ENCODE measurements around the gene TNFRSF13B. TPM values are rescaled to one million over a fixed set of nuclear protein-coding genes. Genes with fewer than 3 reads are reported as not detected.

The TNFRSF13B gene
- not detected for total RNA-seq
- polyA plus RNA-seq (ENCODE audit: insufficient read length in 2 of 2) = not detected
- long read RNA-seq, donor 1 = 0 reads
- long read RNA-seq, donor 2 = 0 reads
- long read RNA-seq, donor 3 = 0 reads
- long read RNA-seq, donor 4 = 0 reads

GRCh38 chr17:16971458-16972338, at the start of gene TNFRSF13B:
Gene TNFRSF13B, minus strand, starts transcription at chr17:16972118. Its CDS starts 43 bp downstream, at chr17:16972075.
- Histone ChIP-seq H3K4me1 (ENCODE audit: control insufficient read depth, insufficient read depth, low read length) (peaks cover 2% of the 10 kb centered on the region), H3K27me3 (ENCODE audit: control insufficient read depth, insufficient read depth, low read length) (no peaks in the 10 kb centered on the region), H3K9me3 (ENCODE audit: control insufficient read depth, insufficient read depth, low read length) (no peaks in the 10 kb centered on the region), H3K27ac (ENCODE audit: low read depth, low read length) (no peak within 1 kb of the TSS), H3K4me3 (ENCODE audit: low read depth, low read length) (no peak within 1 kb of the TSS), H3K36me3 (ENCODE audit: control insufficient read depth, insufficient read depth, low read length) (no peaks in the 10 kb centered on the region)
- no peak for DNase-seq (ENCODE audit: low read depth in 4 of 6, low spot score in 6 of 6)
- 81% methylated on average over 7 of the region's 17 CpGs for WGBS (ENCODE audit: insufficient coverage)

- 41% methylated on average over 12 of the region's 15 CpGs for WGBS (ENCODE audit: insufficient coverage)
- peak overlapping the region; percentile 52 for H3K27ac ChIP-seq (ENCODE audit: low read depth, low read length)
- DNase-seq (ENCODE audit: low read depth in 4 of 6, low spot score in 6 of 6) = peak in 1 of 6 donors; percentile 51
- H3K4me1 ChIP-seq (ENCODE audit: control insufficient read depth, insufficient read depth, low read length) = peaks cover 35% of the 10 kb centered on the region
- H3K36me3 ChIP-seq (ENCODE audit: control insufficient read depth, insufficient read depth, low read length) = no peaks in the 10 kb centered on the region
- no peaks in the 10 kb centered on the region for H3K27me3 ChIP-seq (ENCODE audit: control insufficient read depth, insufficient read depth, low read length)
- no peak overlapping the region for H3K4me3 ChIP-seq (ENCODE audit: low read depth, low read length)
- no peaks in the 10 kb centered on the region for H3K9me3 ChIP-seq (ENCODE audit: control insufficient read depth, insufficient read depth, low read length)
Measured at GRCh38 chr17:17021194-17021863, 49.4 kb upstream of the TNFRSF13B start.

DNA sequence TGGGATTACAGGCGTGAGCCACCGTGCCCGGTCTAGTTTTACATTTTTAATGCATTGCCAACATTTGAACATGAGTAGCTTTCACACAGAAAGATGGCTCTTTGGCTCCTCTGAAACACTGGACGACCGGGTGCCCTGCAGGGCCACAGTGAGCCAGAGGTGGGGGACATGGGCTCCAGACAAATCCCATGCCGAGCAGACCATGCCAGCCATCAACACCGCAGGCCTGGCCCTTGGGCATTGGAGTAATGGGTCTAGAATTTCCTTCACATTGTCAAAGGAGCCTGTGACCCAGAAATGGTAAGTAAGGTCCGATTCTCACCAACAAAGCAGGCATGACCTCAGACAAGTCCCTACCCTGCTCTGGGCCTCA, 48.9 kb upstream of the TNFRSF13B start:
- peaks cover 33% of the 10 kb centered on the region for H3K4me1 ChIP-seq (ENCODE audit: control insufficient read depth, insufficient read depth, low read length)
- H3K27me3 ChIP-seq (ENCODE audit: control insufficient read depth, insufficient read depth, low read length) = no peaks in the 10 kb centered on the region
- H3K27ac ChIP-seq (ENCODE audit: low read depth, low read length) = peak overlapping the region; percentile 52
- DNase-seq (ENCODE audit: low read depth in 4 of 6, low spot score in 6 of 6) = no peak
- no peaks in the 10 kb centered on the region for H3K9me3 ChIP-seq (ENCODE audit: control insufficient read depth, insufficient read depth, low read length)
- H3K4me3 ChIP-seq (ENCODE audit: low read depth, low read length) = no peak overlapping the region
- 86% methylated on average over 6 of the region's 8 CpGs for WGBS (ENCODE audit: insufficient coverage)
- no peaks in the 10 kb centered on the region for H3K36me3 ChIP-seq (ENCODE audit: control insufficient read depth, insufficient read depth, low read length)

DNA sequence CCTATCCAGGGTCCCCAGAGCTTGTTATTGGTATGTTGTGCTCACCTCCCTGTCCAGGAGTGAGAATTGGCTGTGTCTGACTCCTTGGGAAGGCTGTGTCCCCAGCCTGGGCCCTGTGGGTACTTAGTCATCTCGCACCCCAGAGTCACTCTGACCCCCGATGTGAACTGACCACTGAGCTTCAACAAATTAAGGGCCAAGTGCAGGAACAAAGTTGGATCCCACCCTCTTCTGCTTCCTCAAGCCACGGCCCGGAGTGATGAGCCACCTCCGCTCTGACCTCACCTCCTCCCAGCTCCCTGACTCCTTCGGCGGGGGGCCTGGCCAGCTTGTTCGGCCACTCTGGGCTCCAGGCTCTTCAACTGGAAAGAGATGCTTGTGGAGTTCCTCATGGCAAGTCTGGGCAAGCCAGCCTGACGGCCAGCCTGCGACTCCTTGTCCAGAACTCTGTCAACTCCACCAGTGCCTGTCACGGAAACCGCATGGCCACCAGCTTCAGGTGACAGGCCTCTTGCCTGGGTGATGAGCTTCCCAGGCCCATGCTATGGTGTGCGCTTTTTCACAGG, 48.1 kb upstream of the TNFRSF13B start:
- no peak for DNase-seq (ENCODE audit: low read depth in 4 of 6, low spot score in 6 of 6)
- WGBS (ENCODE audit: insufficient coverage) = 93% methylated on average over 13 of the region's 13 CpGs
- Histone ChIP-seq H3K36me3 (ENCODE audit: control insufficient read depth, insufficient read depth, low read length) (no peaks in the 10 kb centered on the region), H3K9me3 (ENCODE audit: control insufficient read depth, insufficient read depth, low read length) (no peaks in the 10 kb centered on the region), H3K4me1 (ENCODE audit: control insufficient read depth, insufficient read depth, low read length) (peaks cover 25% of the 10 kb centered on the region), H3K27me3 (ENCODE audit: control insufficient read depth, insufficient read depth, low read length) (no peaks in the 10 kb centered on the region), H3K4me3 (ENCODE audit: low read depth, low read length) (no peak overlapping the region), H3K27ac (ENCODE audit: low read depth, low read length) (no peak overlapping the region)

GRCh38 chr17:17019430-17019762, 47.5 kb upstream of the TNFRSF13B start:
- H3K4me3 ChIP-seq (ENCODE audit: low read depth, low read length) = no peak overlapping the region
- 94% methylated on average over 2 of the region's 5 CpGs for WGBS (ENCODE audit: insufficient coverage)
- H3K36me3 ChIP-seq (ENCODE audit: control insufficient read depth, insufficient read depth, low read length) = no peaks in the 10 kb centered on the region
- peaks cover 20% of the 10 kb centered on the region for H3K4me1 ChIP-seq (ENCODE audit: control insufficient read depth, insufficient read depth, low read length)
- H3K27ac ChIP-seq (ENCODE audit: low read depth, low read length) = no peak overlapping the region
- no peaks in the 10 kb centered on the region for H3K27me3 ChIP-seq (ENCODE audit: control insufficient read depth, insufficient read depth, low read length)
- H3K9me3 ChIP-seq (ENCODE audit: control insufficient read depth, insufficient read depth, low read length) = no peaks in the 10 kb centered on the region
- no peak for DNase-seq (ENCODE audit: low read depth in 4 of 6, low spot score in 6 of 6)

DNA sequence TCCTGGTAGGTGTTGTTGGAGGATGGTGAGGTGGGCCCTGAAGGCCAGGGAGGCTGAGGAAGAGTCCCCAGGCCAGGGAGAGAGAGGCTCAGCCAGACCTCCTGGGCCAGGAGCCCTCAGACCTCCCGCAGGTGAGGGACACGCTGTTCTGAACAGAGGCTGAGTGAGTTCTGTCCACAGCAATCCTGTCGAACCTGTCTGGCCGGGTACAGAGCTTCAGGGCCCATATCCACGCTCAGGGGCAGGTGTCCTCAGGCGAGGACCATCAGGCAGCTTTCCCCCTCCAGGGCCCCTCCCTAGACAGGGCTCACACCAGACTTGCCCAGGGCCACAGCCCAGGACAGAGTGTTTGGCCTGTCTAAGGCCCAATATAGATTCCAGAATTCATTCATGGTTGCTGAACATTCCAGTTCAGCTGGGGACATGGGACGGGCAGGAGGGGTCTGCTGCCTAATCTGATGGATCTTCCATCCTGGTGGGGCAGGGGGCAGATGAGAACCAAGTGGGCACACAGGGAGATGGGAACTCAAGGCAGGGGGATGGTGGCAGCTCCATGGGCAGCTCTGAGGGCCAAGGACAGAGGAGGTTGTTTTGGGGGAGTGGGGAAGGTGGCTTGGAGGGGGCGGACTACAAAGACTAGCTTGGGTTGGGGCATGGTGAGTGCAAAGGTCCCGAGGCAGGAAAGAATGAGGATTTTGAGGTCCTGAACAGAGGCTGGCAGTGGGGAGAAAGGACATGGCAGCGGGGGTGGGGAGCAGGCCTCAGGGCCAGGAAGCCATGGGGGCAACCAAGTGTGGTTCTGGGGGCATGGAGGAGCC, 46.9 kb upstream of the TNFRSF13B start:
- Histone ChIP-seq H3K27ac (ENCODE audit: low read depth, low read length) (no peak overlapping the region), H3K36me3 (ENCODE audit: control insufficient read depth, insufficient read depth, low read length) (no peaks in the 10 kb centered on the region), H3K27me3 (ENCODE audit: control insufficient read depth, insufficient read depth, low read length) (no peaks in the 10 kb centered on the region), H3K4me1 (ENCODE audit: control insufficient read depth, insufficient read depth, low read length) (peaks cover 20% of the 10 kb centered on the region), H3K4me3 (ENCODE audit: low read depth, low read length) (no peak overlapping the region), H3K9me3 (ENCODE audit: control insufficient read depth, insufficient read depth, low read length) (no peaks in the 10 kb centered on the region)
- WGBS (ENCODE audit: insufficient coverage) = 86% methylated on average over 10 of the region's 10 CpGs
- DNase-seq (ENCODE audit: low read depth in 4 of 6, low spot score in 6 of 6) = no peak

DNA sequence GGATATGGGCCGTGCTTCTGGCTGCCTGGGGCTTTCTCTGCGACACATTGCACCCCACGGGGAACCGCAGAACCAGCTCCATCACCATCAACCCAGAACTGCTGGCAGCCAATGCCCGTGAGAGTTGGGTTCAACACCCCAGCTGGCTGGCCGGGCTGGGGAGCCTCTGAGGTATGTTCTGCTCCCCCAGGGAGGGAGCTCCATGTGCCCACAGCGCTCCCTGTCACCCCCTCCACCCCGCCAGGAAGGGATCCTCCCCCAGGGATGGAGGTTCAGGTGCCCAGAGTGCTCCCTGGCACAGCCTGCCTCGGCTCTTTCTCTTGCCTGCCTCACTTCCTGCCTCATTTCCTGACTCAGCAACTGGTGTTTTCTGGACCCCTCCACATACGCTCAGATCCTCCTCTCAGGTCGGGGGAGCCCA, 46.1 kb upstream of the TNFRSF13B start:
- 84% methylated on average over 11 of the region's 11 CpGs for WGBS (ENCODE audit: insufficient coverage)
- Histone ChIP-seq H3K27ac (ENCODE audit: low read depth, low read length) (no peak overlapping the region), H3K27me3 (ENCODE audit: control insufficient read depth, insufficient read depth, low read length) (no peaks in the 10 kb centered on the region), H3K4me3 (ENCODE audit: low read depth, low read length) (no peak overlapping the region), H3K36me3 (ENCODE audit: control insufficient read depth, insufficient read depth, low read length) (no peaks in the 10 kb centered on the region), H3K4me1 (ENCODE audit: control insufficient read depth, insufficient read depth, low read length) (peaks cover 20% of the 10 kb centered on the region), H3K9me3 (ENCODE audit: control insufficient read depth, insufficient read depth, low read length) (no peaks in the 10 kb centered on the region)
- no peak for DNase-seq (ENCODE audit: low read depth in 4 of 6, low spot score in 6 of 6)

GRCh38 chr17:17017343-17018014, 45.6 kb upstream of the TNFRSF13B start:
- DNase-seq (ENCODE audit: low read depth in 4 of 6, low spot score in 6 of 6) = no peak
- no peaks in the 10 kb centered on the region for H3K9me3 ChIP-seq (ENCODE audit: control insufficient read depth, insufficient read depth, low read length)
- no peak overlapping the region for H3K4me3 ChIP-seq (ENCODE audit: low read depth, low read length)
- no peak overlapping the region for H3K27ac ChIP-seq (ENCODE audit: low read depth, low read length)
- H3K27me3 ChIP-seq (ENCODE audit: control insufficient read depth, insufficient read depth, low read length) = no peaks in the 10 kb centered on the region
- WGBS (ENCODE audit: insufficient coverage) = 88% methylated on average over 7 of the region's 8 CpGs
- H3K36me3 ChIP-seq (ENCODE audit: control insufficient read depth, insufficient read depth, low read length) = no peaks in the 10 kb centered on the region
- H3K4me1 ChIP-seq (ENCODE audit: control insufficient read depth, insufficient read depth, low read length) = peaks cover 18% of the 10 kb centered on the region

Measured in spinal cord (tissue), 10 donors.